Loucy (cell line): ENCODE measurements around the gene GUCY1A2.
"Not testable (repeated sequence)": the region's sequence is repeated elsewhere in the genome, so short reads cannot be mapped to it uniquely, and the experiment has no call there.

Experiments
- H2AFZ ChIP-seq: fragments of 200-600 bp; sonication (generic); 2 replicates; pipeline ENCODE4 v1.6.0; 2016; ENCODE audit warnings: antibody characterized with exemption, mild to moderate bottlenecking, low read length, moderate library complexity
- H3F3A ChIP-seq: fragments of 200-600 bp; 2 replicates; pipeline ENCODE4 v1.6.0; 2016; ENCODE audit warnings: antibody characterized with exemption, low read depth, mild to moderate bottlenecking
- H3K27me3 ChIP-seq: fragments of 200-600 bp; sonication (generic); 2 replicates; pipeline ENCODE4 v1.6.1; 2014; ENCODE audit warnings: low read length, mild to moderate bottlenecking; ENCODE audit not compliant: insufficient read depth, poor library complexity, severe bottlenecking
- H3K36me3 ChIP-seq: fragments of 200-600 bp; sonication (generic); 2 replicates; pipeline ENCODE4 v1.6.1; 2016; ENCODE audit warnings: low read length; ENCODE audit not compliant: insufficient read depth
- H3K4me1 ChIP-seq: fragments of 200-600 bp; sonication (generic); 2 replicates; pipeline ENCODE4 v1.5.1; 2014; ENCODE audit warnings: low read length, mild to moderate bottlenecking; ENCODE audit not compliant: insufficient read depth, poor library complexity, severe bottlenecking
- H3K4me2 ChIP-seq: fragments of 200-600 bp; sonication (generic); 2 replicates; pipeline ENCODE4 v1.6.0; 2014; ENCODE audit warnings: antibody characterized with exemption, low read length, low read depth, mild to moderate bottlenecking; ENCODE audit not compliant: poor library complexity, severe bottlenecking
- H3K4me3 ChIP-seq: fragments of 200-600 bp; sonication (generic); 2 replicates; pipeline ENCODE4 v1.5.1; 2014; ENCODE audit warnings: low read length, mild to moderate bottlenecking, mixed read lengths; ENCODE audit not compliant: poor library complexity, severe bottlenecking
- H3K79me2 ChIP-seq: fragments of 200-600 bp; sonication (generic); 2 replicates; pipeline ENCODE4 v1.6.1; 2014; ENCODE audit warnings: low read length; ENCODE audit not compliant: insufficient read depth
- H3K9ac ChIP-seq: fragments of 200-600 bp; sonication (generic); 2 replicates; pipeline ENCODE4 v1.6.0; 2014; ENCODE audit warnings: mild to moderate bottlenecking, low read depth, low read length, moderate library complexity; ENCODE audit not compliant: poor library complexity, severe bottlenecking
- H3K9me2 ChIP-seq: fragments of 200-600 bp; sonication (generic); replicated peaks from 2 replicates; pipeline ENCODE4 v1.6.1; 2016; ENCODE audit warnings: low read depth, low read length, mixed read lengths
- H3K9me3 ChIP-seq: fragments of 200-600 bp; sonication (generic); 2 replicates; pipeline ENCODE4 v1.6.1; 2014; ENCODE audit warnings: mild to moderate bottlenecking, antibody characterized with exemption, low read length, low read depth; ENCODE audit not compliant: insufficient read depth
- H4K20me1 ChIP-seq: fragments of 200-600 bp; sonication (generic); 2 replicates; pipeline ENCODE4 v1.6.0; 2014; ENCODE audit warnings: antibody characterized with exemption, low read length, mild to moderate bottlenecking; ENCODE audit not compliant: insufficient read depth, poor library complexity, severe bottlenecking
- CTCF ChIP-seq: fragments of 200-600 bp; sonication (generic); conservative IDR thresholded peaks from 2 replicates; pipeline ENCODE4 v1.5.1; 2014; ENCODE audit warnings: mild to moderate bottlenecking, antibody characterized with exemption, low read length
- EZH2phosphoT487 ChIP-seq: fragments of 200-600 bp; IDR thresholded peaks from 2 replicates; pipeline ENCODE4 v1.6.1; 2018; ENCODE audit warnings: antibody characterized with exemption, mild to moderate bottlenecking, moderate library complexity, borderline replicate concordance

The GUCY1A2 gene

GRCh38 chr11:106888386-106888785, 129.9 kb downstream of the GUCY1A2 start:
- Histone ChIP-seq H4K20me1 (no peaks in the 10 kb centered on the region), H3K4me3 (no peak overlapping the region)

GRCh38 chr11:106883693-106884092, 134.6 kb downstream of the GUCY1A2 start:
- not testable (repeated sequence) for H3K4me3 ChIP-seq, H3K9me3 ChIP-seq, H3K4me2 ChIP-seq, H3K4me1 ChIP-seq, H3K79me2 ChIP-seq, H2AFZ ChIP-seq, H3K9me2 ChIP-seq, H3F3A ChIP-seq, H3K36me3 ChIP-seq, H3K27me3 ChIP-seq, H4K20me1 ChIP-seq, H3K9ac ChIP-seq

More at GRCh38 chr11:106888386-106888785, 129.9 kb downstream of the GUCY1A2 start:
- Histone ChIP-seq H3K79me2 (no peaks in the 10 kb centered on the region), H3K27me3 (no peaks in the 10 kb centered on the region), H3K4me2 (no peak overlapping the region), H3K9ac (no peak overlapping the region), H3F3A (no peaks in the 10 kb centered on the region), H3K36me3 (no peaks in the 10 kb centered on the region), H3K9me2 (no peaks in the 10 kb centered on the region), H3K4me1 (no peaks in the 10 kb centered on the region), H2AFZ (no peak overlapping the region), H3K9me3 (no peaks in the 10 kb centered on the region)
- TF ChIP-seq EZH2phosphoT487 (no peak), CTCF (no peak)

GRCh38 chr11:106879832-106880546, 138.3 kb downstream of the GUCY1A2 start:
- TF ChIP-seq CTCF = no peak
- no peak for TF ChIP-seq EZH2phosphoT487
- no peaks in the 10 kb centered on the region for H3K4me1 ChIP-seq
- no peak overlapping the region for H3K9ac ChIP-seq
- H3K27me3 ChIP-seq = no peaks in the 10 kb centered on the region
- no peak overlapping the region for H2AFZ ChIP-seq
- no peaks in the 10 kb centered on the region for H3K79me2 ChIP-seq
- no peaks in the 10 kb centered on the region for H3F3A ChIP-seq
- no peaks in the 10 kb centered on the region for H4K20me1 ChIP-seq
- H3K9me3 ChIP-seq = no peaks in the 10 kb centered on the region
- no peaks in the 10 kb centered on the region for H3K9me2 ChIP-seq
- H3K36me3 ChIP-seq = no peaks in the 10 kb centered on the region
- H3K4me3 ChIP-seq = no peak overlapping the region
- no peak overlapping the region for H3K4me2 ChIP-seq

GRCh38 chr11:106879029-106879428, 139.2 kb downstream of the GUCY1A2 start:
- Histone ChIP-seq H3K9me2 (no peaks in the 10 kb centered on the region), H2AFZ (no peak overlapping the region)

More at GRCh38 chr11:106879029-106879428, 139.2 kb downstream of the GUCY1A2 start:
- Histone ChIP-seq H3K4me1 (no peaks in the 10 kb centered on the region), H3K36me3 (no peaks in the 10 kb centered on the region), H3K27me3 (no peaks in the 10 kb centered on the region), H3K9ac (no peak overlapping the region), H3F3A (no peaks in the 10 kb centered on the region), H4K20me1 (no peaks in the 10 kb centered on the region), H3K79me2 (no peaks in the 10 kb centered on the region), H3K4me3 (no peak overlapping the region), H3K4me2 (no peak overlapping the region), H3K9me3 (no peaks in the 10 kb centered on the region)
- no peak for TF ChIP-seq EZH2phosphoT487
- no peak for TF ChIP-seq CTCF
